Measurements from ENCODE around the gene TCF23. TPM values are rescaled to one million over a fixed set of nuclear protein-coding genes. Genes with fewer than 3 reads are reported as not detected.

TCF23 gene
- total RNA-seq, 1 experiment from 2014 or later: 0.13 TPM

GRCh38 chr2:27133195-27133875, 15.5 kb upstream of the TCF23 start:
- peak overlapping the region; percentile 41; the same call in 1 of the 2 replicates for H3K27ac Mint-ChIP-seq
- peaks cover 14% of the 10 kb centered on the region for H3K4me1 Mint-ChIP-seq
- POLR2A ChIA-PET: interaction anchor here (0.6 to 1.7 kb wide), 12 partner anchors 9 to 362 kb away, joined by 3 to 9 read pairs (median 4); partner anchors contain the start of genes ABHD1, ATRAID, CAD and CGREF1
- TF ChIP-seq FOXJ3 (CRISPR knock-in tag; IDR thresholded peaks at IDR 0.05; ENCODE audit: borderline replicate concordance): no peak
- TF ChIP-seq GRHL2 (CRISPR knock-in tag; IDR thresholded peaks at IDR 0.05; ENCODE audit: insufficient replicate concordance, severe bottlenecking): no peak
- TF ChIP-seq KAT7 (CRISPR knock-in tag; IDR thresholded peaks at IDR 0.05; ENCODE audit: borderline replicate concordance): no peak
- TF ChIP-seq ZNF263 (CRISPR knock-in tag; IDR thresholded peaks at IDR 0.05; ENCODE audit: low read depth): no peak
- TF ChIP-seq NR2C2 (CRISPR knock-in tag; IDR thresholded peaks at IDR 0.05): no peak
- H3K36me3 Mint-ChIP-seq: peaks cover 21% of the 10 kb centered on the region
- ATAC-seq (no peak), DNase-seq (ENCODE audit: low spot score) (no peak)
- no peaks in the 10 kb centered on the region for H3K9me3 Mint-ChIP-seq
- peaks cover 4% of the 10 kb centered on the region for H3K27me3 Mint-ChIP-seq (ENCODE audit: low read depth)
- CTCF ChIA-PET: interaction anchor here (0.7 to 3.3 kb wide), 39 partner anchors 10 to 172 kb away, joined by 3 to 50 read pairs (median 5); partner anchors contain the start of genes ABHD1, ATRAID, CAD and CGREF1
- H3K4me3 Mint-ChIP-seq: peak overlapping the region; percentile 90

GRCh38 chr2:27133905-27134780, 14.7 kb upstream of the TCF23 start, which contains the start of gene PREB:
Gene PREB, minus strand, starts transcription at chr2:27134636. Its CDS starts 215 bp downstream, at chr2:27134421.
- POLR2A ChIA-PET: interaction anchor here (1.1 to 1.7 kb wide), 10 partner anchors 10 to 114 kb away, joined by 3 to 9 read pairs (median 4); partner anchors contain the start of genes ABHD1, ATRAID, CAD and CGREF1
- Mint-ChIP-seq H3K4me1 (peaks cover 14% of the 10 kb centered on the region), H3K9me3 (no peaks in the 10 kb centered on the region), H3K4me3 (peak within 1 kb of the TSS; percentile 90), H3K27me3 (ENCODE audit: low read depth) (peaks cover 5% of the 10 kb centered on the region), H3K27ac (peak within 1 kb of the TSS; percentile 98), H3K36me3 (peaks cover 21% of the 10 kb centered on the region)
- DNase-seq (ENCODE audit: low spot score) (peak; percentile 99), ATAC-seq (peak; percentile 93)
- CTCF ChIA-PET: interaction anchor here (0.6 to 3.3 kb wide), 42 partner anchors 11 to 172 kb away, joined by 3 to 50 read pairs (median 5); partner anchors contain the start of genes ABHD1, ATRAID, CAD and CGREF1
- TF ChIP-seq HMGXB4 (CRISPR knock-in tag; IDR thresholded peaks at IDR 0.05): peak; percentile 95
- TF ChIP-seq E2F5 (CRISPR knock-in tag; IDR thresholded peaks at IDR 0.05): peak; percentile 65; the same call in 1 of the 2 replicates
- TF ChIP-seq MAX (CRISPR knock-in tag; IDR thresholded peaks at IDR 0.05): peak; percentile 16; the same call in 1 of the 2 replicates
- TF ChIP-seq GABPB1 (CRISPR knock-in tag; IDR thresholded peaks at IDR 0.05): peak; percentile 41
- TF ChIP-seq JAZF1 (CRISPR knock-in tag; IDR thresholded peaks at IDR 0.05): no peak
- TF ChIP-seq SP1 (CRISPR knock-in tag; conservative IDR thresholded peaks at IDR 0.05): peak; percentile 63
- TF ChIP-seq ZBTB43 (CRISPR knock-in tag; IDR thresholded peaks at IDR 0.05): peak; percentile 30; the same call in 1 of the 2 replicates
- TF ChIP-seq RORB (CRISPR knock-in tag; IDR thresholded peaks at IDR 0.05): no peak
- TF ChIP-seq FOXP1 (CRISPR knock-in tag; IDR thresholded peaks at IDR 0.05; ENCODE audit: borderline replicate concordance): peak; percentile 50; the same call in 1 of the 2 replicates
- TF ChIP-seq MYBL2 (CRISPR knock-in tag; IDR thresholded peaks at IDR 0.05): 0 out of 2 replicates have a peak, but pooled peaks have one; percentile 53
- TF ChIP-seq STAT6 (CRISPR knock-in tag; conservative IDR thresholded peaks at IDR 0.05; ENCODE audit: low read depth): no peak
- TF ChIP-seq ZMAT4 (CRISPR knock-in tag; IDR thresholded peaks at IDR 0.05): no peak
- TF ChIP-seq ARID4B (CRISPR knock-in tag; IDR thresholded peaks at IDR 0.05; ENCODE audit: borderline replicate concordance): peak; percentile 34; the same call in 1 of the 2 replicates
